IMR-90 (cell line): ENCODE data around the gene NRIP3. TPM values are rescaled to one million over a fixed set of nuclear protein-coding genes. Genes with fewer than 3 reads are reported as not detected.
A peak's percentile ranks its signal among the peaks of the same experiment; 100 is the strongest.

ENCODE experiments used
- ATAC-seq: fragments of 200-7000 bp; cut with Tn5 transposase; 2 replicates; pipeline ENCODE4 v1.9.1; 2020; ENCODE audit warnings: low read depth, mild to moderate bottlenecking, moderate library complexity
- BruUV-seq: library from RNA; stranded (reverse); fragments of 400-500 nt; replicated peaks from 2 replicates; lab custom pipeline; 2021; lab: Mats Ljungman, UMichigan
- CTCF ChIA-PET: fragments of 300-600 bp; formaldehyde crosslinking; extraction: SDS; loops from one replicate; lab custom pipeline; 2021; ENCODE audit warnings: antibody characterized with exemption; lab: Yijun Ruan, JAX
- POLR2A ChIA-PET: fragments of 300-600 bp; sonication (Branson Sonifier 250); formaldehyde crosslinking; loops from one replicate; lab custom pipeline; 2022; ENCODE audit warnings: antibody characterized with exemption; ENCODE audit not compliant: unreplicated experiment; lab: Charles Lee
- DNase-seq: peaks from one replicate; pipeline ENCODE4 v3.0.0; 2013
- H2AFZ ChIP-seq: replicated peaks from 2 replicates; pipeline ENCODE3; 2013; ENCODE audit warnings: low read length, mild to moderate bottlenecking; ENCODE audit not compliant: poor library complexity
- H2AK5ac ChIP-seq: 2 replicates; pipeline ENCODE4 v1.6.1; 2013; ENCODE audit warnings: low read depth, low read length, inconsistent platforms
- H2AK9ac ChIP-seq: replicated peaks from 2 replicates; pipeline ENCODE3; 2013; ENCODE audit warnings: mild to moderate bottlenecking, low read depth, low read length, moderate library complexity; ENCODE audit not compliant: poor library complexity
- H2BK120ac ChIP-seq: 2 replicates; pipeline ENCODE4 v1.6.1; 2013; ENCODE audit warnings: low read depth, low read length, inconsistent platforms
- H2BK15ac ChIP-seq: 3 replicates; pipeline ENCODE4 v1.6.1; 2013; ENCODE audit warnings: low read depth, low read length, inconsistent platforms
- H2BK20ac ChIP-seq: 2 replicates; pipeline ENCODE4 v1.6.1; 2013; ENCODE audit warnings: low read depth, mild to moderate bottlenecking, inconsistent platforms, low read length, moderate library complexity
- H2BK5ac ChIP-seq: 2 replicates; pipeline ENCODE4 v1.6.1; 2013; ENCODE audit warnings: mild to moderate bottlenecking, low read depth, low read length, inconsistent platforms; ENCODE audit not compliant: poor library complexity, severe bottlenecking
- H3K14ac ChIP-seq: replicated peaks from 2 replicates; pipeline ENCODE4 v1.6.1; 2013; ENCODE audit warnings: low read depth, low read length, inconsistent platforms
- H3K18ac ChIP-seq: 2 replicates; pipeline ENCODE4 v1.6.1; 2013; ENCODE audit warnings: low read depth, low read length, control low read depth
- H3K23ac ChIP-seq: 2 replicates; pipeline ENCODE4 v1.6.1; 2013; ENCODE audit warnings: low read depth, low read length, inconsistent platforms
- H3K27ac ChIP-seq: 2 replicates; pipeline ENCODE4 v1.5.1; 2013; ENCODE audit warnings: mild to moderate bottlenecking, control low read depth, low read length; ENCODE audit not compliant: insufficient read depth
- H3K27me3 ChIP-seq: 2 replicates; pipeline ENCODE4 v1.6.1; 2013; ENCODE audit warnings: low read length; ENCODE audit not compliant: control insufficient read depth, insufficient read depth
- H3K36me3 ChIP-seq: 2 replicates; pipeline ENCODE4 v1.6.1; 2013; ENCODE audit warnings: low read length, mixed read lengths; ENCODE audit not compliant: control insufficient read depth, insufficient read depth
- H3K4ac ChIP-seq: 2 replicates; pipeline ENCODE4 v1.6.1; 2013; ENCODE audit warnings: low read depth, low read length, inconsistent platforms
- H3K4me1 ChIP-seq: 2 replicates; pipeline ENCODE4 v1.6.1; 2013; ENCODE audit warnings: low read length, mixed read lengths; ENCODE audit not compliant: control insufficient read depth, insufficient read depth
- H3K4me2 ChIP-seq: 2 replicates; pipeline ENCODE4 v1.6.1; 2013; ENCODE audit warnings: low read depth, mild to moderate bottlenecking, control low read depth, low read length, moderate library complexity
- H3K4me3 ChIP-seq: 2 replicates; pipeline ENCODE4 v1.5.1; 2013; ENCODE audit warnings: low read depth, mild to moderate bottlenecking, control low read depth, low read length, moderate library complexity; ENCODE audit not compliant: insufficient read depth
- H3K56ac ChIP-seq: 2 replicates; pipeline ENCODE4 v1.6.1; 2013; ENCODE audit warnings: low read length, inconsistent platforms; ENCODE audit not compliant: insufficient read depth; ENCODE audit errors: extremely low read depth
- H3K79me1 ChIP-seq, 2 experiments: 2 replicates each; pipeline ENCODE4 v1.6.1; 2013; ENCODE audit warnings: low read length in 2 of 2, inconsistent platforms in 1 of 2, low read depth in 1 of 2
- H3K9ac ChIP-seq: 2 replicates; pipeline ENCODE4 v1.6.1; 2013; ENCODE audit warnings: low read depth, low read length, control low read depth
- H3K9me1 ChIP-seq: 2 replicates; pipeline ENCODE4 v1.6.1; 2013; ENCODE audit warnings: low read length, inconsistent platforms; ENCODE audit not compliant: insufficient read depth
- H3K9me3 ChIP-seq: 2 replicates; pipeline ENCODE4 v1.6.1; 2013; ENCODE audit warnings: low read length; ENCODE audit not compliant: control insufficient read depth, insufficient read depth
- H4K20me1 ChIP-seq: 2 replicates; pipeline ENCODE4 v1.6.1; 2013; ENCODE audit warnings: low read length, inconsistent platforms; ENCODE audit not compliant: insufficient read depth
- H4K5ac ChIP-seq: 2 replicates; pipeline ENCODE4 v1.6.1; 2013; ENCODE audit warnings: mild to moderate bottlenecking, low read depth, low read length, control low read depth
- H4K8ac ChIP-seq, 2 experiments: 2 replicates each; pipeline ENCODE4 v1.6.1; 2013; ENCODE audit warnings: low read depth in 2 of 2, low read length in 2 of 2, control low read depth in 1 of 2, inconsistent platforms in 1 of 2
- H4K91ac ChIP-seq: 2 replicates; pipeline ENCODE4 v1.6.1; 2013; ENCODE audit warnings: low read depth, low read length, inconsistent platforms; ENCODE audit not compliant: insufficient read depth
- BHLHE40 ChIP-seq: fragments of 150-350 bp; IDR thresholded peaks from 2 replicates; pipeline ENCODE4 v1.6.1; 2016; ENCODE audit warnings: mild to moderate bottlenecking, low read depth, low read length
- CEBPB ChIP-seq: IDR thresholded peaks from 2 replicates; pipeline ENCODE4 v1.6.1; 2012; ENCODE audit warnings: low read depth, low read length, improper control_type of control experiment
- CHD1 ChIP-seq: IDR thresholded peaks from 2 replicates; pipeline ENCODE4 v1.6.1; 2012; ENCODE audit warnings: low read depth, low read length, improper control_type of control experiment
- ELK1 ChIP-seq: fragments of 150-350 bp; IDR thresholded peaks from 2 replicates; pipeline ENCODE4 v1.6.1; 2016; ENCODE audit warnings: low read depth, mild to moderate bottlenecking, low read length, moderate library complexity, borderline replicate concordance
- FOS ChIP-seq: fragments of 150-350 bp; IDR thresholded peaks from 2 replicates; pipeline ENCODE4 v1.6.1; 2016; ENCODE audit warnings: low read depth, low read length
- MAFK ChIP-seq: IDR thresholded peaks from 2 replicates; pipeline ENCODE4 v1.6.1; 2012; ENCODE audit warnings: low read depth, low read length, improper control_type of control experiment
- MAZ ChIP-seq: IDR thresholded peaks from 2 replicates; pipeline ENCODE4 v1.6.1; 2012; ENCODE audit warnings: low read depth, mild to moderate bottlenecking, low read length, improper control_type of control experiment, moderate library complexity, borderline replicate concordance
- MXI1 ChIP-seq: IDR thresholded peaks from 2 replicates; pipeline ENCODE4 v1.6.1; 2012; ENCODE audit warnings: low read depth, mild to moderate bottlenecking, low read length, moderate library complexity, borderline replicate concordance
- NFE2L2 ChIP-seq: fragments of 150-350 bp; IDR thresholded peaks from 2 replicates; pipeline ENCODE4 v1.6.1; 2016; ENCODE audit warnings: low read depth, mild to moderate bottlenecking, low read length
- POLR2A ChIP-seq: IDR thresholded peaks from 2 replicates; pipeline ENCODE4 v1.6.1; 2012; ENCODE audit warnings: mild to moderate bottlenecking, low read depth, low read length
- RAD21 ChIP-seq: IDR thresholded peaks from 2 replicates; pipeline ENCODE4 v1.6.1; 2012; ENCODE audit warnings: low read length, improper control_type of control experiment
- RCOR1 ChIP-seq: IDR thresholded peaks from 2 replicates; pipeline ENCODE4 v1.6.1; 2012; ENCODE audit warnings: mild to moderate bottlenecking, low read length, improper control_type of control experiment; ENCODE audit not compliant: insufficient replicate concordance
- RFX5 ChIP-seq: IDR thresholded peaks from 2 replicates; pipeline ENCODE4 v1.8.0; 2012; ENCODE audit warnings: low read depth, mild to moderate bottlenecking, low read length, moderate library complexity
- SMC3 ChIP-seq: fragments of 150-350 bp; IDR thresholded peaks from 2 replicates; pipeline ENCODE4 v1.6.1; 2016; ENCODE audit warnings: low read depth, mild to moderate bottlenecking, antibody characterized with exemption, low read length, moderate library complexity
- USF2 ChIP-seq: fragments of 150-350 bp; IDR thresholded peaks from 2 replicates; pipeline ENCODE4 v1.6.1; 2017; ENCODE audit warnings: mild to moderate bottlenecking, antibody characterized with exemption, low read length, low read depth
- WGBS, 2 experiments: methylation state at CpG; one replicate each; pipeline versions ENCODE4 v1.1.5 to v1.1.7; 2013; ENCODE audit warnings: missing lambda C conversion rate in 2 of 2; ENCODE audit not compliant: insufficient read length in 1 of 2; ENCODE audit errors: extremely low coverage in 2 of 2; 5-methylcytosine and 5-hydroxymethylcytosine counted together
- dilution Hi-C: fragments of 300-500 bp; cut with HindIII; formaldehyde crosslinking; loops from one replicate; pipeline ENCODE4 v1.14.3; 2018; ENCODE audit warnings: low sequenced_read_pairs; ENCODE audit not compliant: unreplicated experiment
- in situ Hi-C: fragments of 300-500 bp; cut with MboI; formaldehyde crosslinking; loops from 3 replicates; pipeline ENCODE4 v1.14.3; 2019; ENCODE audit warnings: low sequenced_read_pairs, inconsistent platforms, mixed read lengths
- intact Hi-C: fragments of 100-400 bp; cut with micrococcal nuclease; formaldehyde crosslinking; loops from 2 replicates; pipeline ENCODE4 v1.10.0; 2022
- polyA plus RNA-seq, 3 experiments: library from polyadenylated mRNA; depleted of rRNA; stranded (reverse); fragments of >200 nt; gene quantifications; 2 replicates each; pipeline ENCODE4 v1.2.3, GENCODE V29; 2012; ENCODE audit warnings: low replicate concordance in 1 of 3
- total RNA-seq: library from RNA; depleted of rRNA; stranded (reverse); fragments of >200 nt; gene quantifications from 2 replicates; pipeline ENCODE4 v1.2.3, GENCODE V29; 2012
- TF ChIP-seq, protein P1 (sequence below): conservative IDR thresholded peaks from 2 replicates; pipeline ENCODE4 v1.5.1; 2012; ENCODE audit warnings: mild to moderate bottlenecking, low read depth, low read length, improper control_type of control experiment

Gene NRIP3
- total and polyA plus RNA-seq, 2 of the 4 experiments (the other 2 are of a cell fraction) = 11.5 to 43.6 TPM

GRCh38 chr11:9029422-9029821, 25.6 kb upstream of the NRIP3 start:
- no peak overlapping the region for H2BK20ac ChIP-seq
- no peak overlapping the region for H3K27ac ChIP-seq
- 88% methylated on average over 1 of the region's 7 CpGs; no CpG with 5 or more reads in 1 of the 2 experiments for WGBS, 2 experiments
- H3K4me1 ChIP-seq = no peaks in the 10 kb centered on the region
- H4K91ac ChIP-seq = no peak overlapping the region
- DNase-seq (peak; percentile 3), ATAC-seq (no peak)
- no peak overlapping the region for H2BK5ac ChIP-seq
- no peaks in the 10 kb centered on the region for H4K20me1 ChIP-seq
- H3K4ac ChIP-seq = no peak overlapping the region
- no peaks in the 10 kb centered on the region for H3K9me3 ChIP-seq
- H2BK15ac ChIP-seq = no peak overlapping the region
- dilution Hi-C loops = no loop called here
- H3K9ac ChIP-seq = no peak overlapping the region
- no peak overlapping the region for H2BK120ac ChIP-seq
- no peaks in the 10 kb centered on the region for H3K27me3 ChIP-seq
- H3K36me3 ChIP-seq = no peaks in the 10 kb centered on the region
- H3K4me2 ChIP-seq = no peak overlapping the region
- H4K8ac ChIP-seq = no peak overlapping the region
- H3K56ac ChIP-seq = no peak overlapping the region
- POLR2A ChIA-PET = interaction anchor here (0.6 kb wide), 1 partner anchor 23 kb away, joined by 3 read pairs; no protein-coding TSS in a partner anchor
- peak overlapping the region; percentile 66 for H2AFZ ChIP-seq
- TF ChIP-seq POLR2A (no peak), FOS (no peak), BHLHE40 (no peak), RAD21 (no peak), MAZ (no peak), MAFK (no peak), NFE2L2 (no peak), USF2 (no peak), RCOR1 (no peak), ELK1 (no peak), SMC3 (no peak), MXI1 (no peak), RFX5 (no peak), CEBPB (no peak), CHD1 (no peak)
- TF ChIP-seq, protein P1, sequence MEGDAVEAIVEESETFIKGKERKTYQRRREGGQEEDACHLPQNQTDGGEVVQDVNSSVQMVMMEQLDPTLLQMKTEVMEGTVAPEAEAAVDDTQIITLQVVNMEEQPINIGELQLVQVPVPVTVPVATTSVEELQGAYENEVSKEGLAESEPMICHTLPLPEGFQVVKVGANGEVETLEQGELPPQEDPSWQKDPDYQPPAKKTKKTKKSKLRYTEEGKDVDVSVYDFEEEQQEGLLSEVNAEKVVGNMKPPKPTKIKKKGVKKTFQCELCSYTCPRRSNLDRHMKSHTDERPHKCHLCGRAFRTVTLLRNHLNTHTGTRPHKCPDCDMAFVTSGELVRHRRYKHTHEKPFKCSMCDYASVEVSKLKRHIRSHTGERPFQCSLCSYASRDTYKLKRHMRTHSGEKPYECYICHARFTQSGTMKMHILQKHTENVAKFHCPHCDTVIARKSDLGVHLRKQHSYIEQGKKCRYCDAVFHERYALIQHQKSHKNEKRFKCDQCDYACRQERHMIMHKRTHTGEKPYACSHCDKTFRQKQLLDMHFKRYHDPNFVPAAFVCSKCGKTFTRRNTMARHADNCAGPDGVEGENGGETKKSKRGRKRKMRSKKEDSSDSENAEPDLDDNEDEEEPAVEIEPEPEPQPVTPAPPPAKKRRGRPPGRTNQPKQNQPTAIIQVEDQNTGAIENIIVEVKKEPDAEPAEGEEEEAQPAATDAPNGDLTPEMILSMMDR = no peak
- BruUV-seq = no TSS peak
- in situ Hi-C loops = no loop called here
- intact Hi-C loops = loop anchor here (5.0 kb wide), 1 partner anchor 48 kb away; no protein-coding TSS in a partner anchor
- no peak overlapping the region for H3K14ac ChIP-seq
- CTCF ChIA-PET = no interaction called here
- no peak overlapping the region for H2AK5ac ChIP-seq
- H2AK9ac ChIP-seq = no peak overlapping the region
- no peak overlapping the region for H3K4me3 ChIP-seq
- H3K23ac ChIP-seq = no peak overlapping the region
- no peak overlapping the region for H3K18ac ChIP-seq
- H4K5ac ChIP-seq = no peak overlapping the region
- peaks cover 5% of the 10 kb centered on the region for H3K9me1 ChIP-seq
- no peaks in the 10 kb centered on the region for H3K79me1 ChIP-seq
